GM12878 (cell line): ENCODE results near the gene FAM120A. TPM values are rescaled to one million over a fixed set of nuclear protein-coding genes. Genes with fewer than 3 reads are reported as not detected.

ENCODE experiments used
- ATAC-seq: fragments of 200-7000 bp; cut with Tn5 transposase; 3 replicates; pipeline ENCODE4 v1.9.1; 2020; ENCODE audit warnings: mild to moderate bottlenecking, moderate library complexity
- BruUV-seq: library from RNA; stranded (reverse); fragments of 400-500 nt; replicated peaks from 2 replicates; lab custom pipeline; 2021; lab: Mats Ljungman, UMichigan
- CTCF ChIA-PET: fragments of 300-600 bp; sonication (Branson Sonifier 250); formaldehyde crosslinking; extraction: SDS; loops from one replicate; lab custom pipeline; 2021; ENCODE audit warnings: inconsistent platforms; lab: Yijun Ruan, JAX
- POLR2A ChIA-PET: fragments of 350-600 bp; formaldehyde crosslinking; extraction: SDS; loops from one replicate; lab custom pipeline; 2021; ENCODE audit warnings: inconsistent platforms; lab: Charles Lee
- RAD21 ChIA-PET: fragments of 300-600 bp; sonication (Branson Sonifier 250); formaldehyde crosslinking; loops from one replicate; lab custom pipeline; 2023; ENCODE audit warnings: antibody characterized with exemption; ENCODE audit not compliant: unreplicated experiment; lab: Charles Lee
- SMC1A ChIA-PET: fragments of 300-600 bp; sonication (Branson Sonifier 250); formaldehyde crosslinking; loops from one replicate; lab custom pipeline; 2023; ENCODE audit not compliant: unreplicated experiment, uncharacterized antibody; lab: Charles Lee
- DNase-seq: peaks from one replicate; pipeline ENCODE4 v3.0.0-alpha.2; 2011; ENCODE audit warnings: low read depth, low spot score
- FAIRE-seq: peaks from 3 replicates; lab custom pipeline; 2011; peaks lifted over from hg19 to GRCh38; lab: Jason Lieb, UNC
- H2AFZ ChIP-seq: 2 replicates; pipeline ENCODE4 v1.6.0; 2011; ENCODE audit warnings: low read depth, low read length, control low read depth; ENCODE audit not compliant: control insufficient read depth
- H3K27ac ChIP-seq: 2 replicates; pipeline ENCODE4 v1.5.1; 2011; ENCODE audit warnings: control low read depth; ENCODE audit not compliant: control insufficient read depth, insufficient read depth
- H3K27me3 ChIP-seq, 2 experiments: replicated peaks in 1 of 2; 2 replicates each; pipeline versions ENCODE4 v1.6.0 to v1.6.1; 2011; ENCODE audit warnings: low read length in 1 of 2; ENCODE audit not compliant: control insufficient read depth in 2 of 2, insufficient read depth in 2 of 2
- H3K36me3 ChIP-seq, 2 experiments: 2 replicates each; pipeline ENCODE4 v1.5.1; 2011; ENCODE audit warnings: low read length in 1 of 2; ENCODE audit not compliant: control insufficient read depth in 2 of 2, insufficient read depth in 2 of 2
- H3K4me1 ChIP-seq: 2 replicates; pipeline ENCODE4 v1.6.1; 2011; ENCODE audit warnings: mild to moderate bottlenecking, low read length, moderate library complexity, mixed read lengths; ENCODE audit not compliant: control insufficient read depth, insufficient read depth
- H3K4me2 ChIP-seq: 2 replicates; pipeline ENCODE4 v1.6.0; 2011; ENCODE audit warnings: control low read depth; ENCODE audit not compliant: control insufficient read depth, insufficient read depth
- H3K4me3 ChIP-seq: fragments of 200-600 bp; sonication (generic); 2 replicates; pipeline ENCODE4 v1.5.1; 2016
- H3K79me2 ChIP-seq: 2 replicates; pipeline ENCODE4 v1.6.0; 2011; ENCODE audit warnings: low read length; ENCODE audit not compliant: control insufficient read depth, insufficient read depth
- H3K9ac ChIP-seq: 2 replicates; pipeline ENCODE4 v1.8.0; 2011; ENCODE audit warnings: low read length, control low read depth, mixed read lengths; ENCODE audit not compliant: control insufficient read depth, insufficient read depth
- H3K9me3 ChIP-seq: replicated peaks from 3 replicates; pipeline ENCODE4 v1.5.1; 2011; ENCODE audit warnings: mild to moderate bottlenecking, low read length; ENCODE audit not compliant: control insufficient read depth, insufficient read depth
- H4K20me1 ChIP-seq: 2 replicates; pipeline ENCODE4 v1.6.0; 2011; ENCODE audit not compliant: control insufficient read depth, insufficient read depth
- ASH2L ChIP-seq: fragments of 300-600, 200-600 bp; sonication (generic); IDR thresholded peaks from 2 replicates; pipeline ENCODE4 v1.6.1; 2017; ENCODE audit warnings: low read depth, mild to moderate bottlenecking, borderline replicate concordance
- CBX3 ChIP-seq: fragments of 200-600 bp; sonication (generic); IDR thresholded peaks from 2 replicates; pipeline ENCODE4 v1.6.1; 2016; ENCODE audit warnings: low read depth, borderline replicate concordance
- EED ChIP-seq: sonication (generic); IDR thresholded peaks from 2 replicates; pipeline ENCODE4 v1.6.1; 2016; ENCODE audit warnings: antibody characterized with exemption, low read depth
- EP300 ChIP-seq, 2 experiments: fragments of 150-350 bp in 1 of 2; IDR thresholded peaks; 2 replicates each; pipeline ENCODE4 v1.6.1; 2011 to 2012; ENCODE audit warnings: low read depth in 2 of 2, low read length in 2 of 2, borderline replicate concordance in 1 of 2, improper control_type of control experiment in 1 of 2, inconsistent platforms in 1 of 2; ENCODE audit not compliant: control insufficient read depth in 1 of 2
- HDAC6 ChIP-seq: fragments of 200-600 bp; sonication (generic); IDR thresholded peaks from one replicate; pipeline ENCODE4 v1.8.0; 2017; ENCODE audit warnings: antibody characterized with exemption; ENCODE audit not compliant: unreplicated experiment
- IKZF2 ChIP-seq, 2 experiments: fragments of 450-650 bp; IDR thresholded peaks; 2 replicates each; pipeline ENCODE4 v1.6.1; 2017; ENCODE audit warnings: mild to moderate bottlenecking in 2 of 2, moderate library complexity in 2 of 2
- MEF2A ChIP-seq: IDR thresholded peaks from 2 replicates; pipeline ENCODE4 v1.6.1; 2011; ENCODE audit warnings: low read depth, mild to moderate bottlenecking, low read length, moderate library complexity; ENCODE audit not compliant: insufficient read depth
- NFIC ChIP-seq: IDR thresholded peaks from 2 replicates; pipeline ENCODE4 v1.6.1; 2012; ENCODE audit warnings: low read depth, mild to moderate bottlenecking, inconsistent platforms, low read length, moderate library complexity
- POLR2AphosphoS5 ChIP-seq: IDR thresholded peaks from 2 replicates; pipeline ENCODE4 v1.6.1; 2011; ENCODE audit warnings: mild to moderate bottlenecking, low read length, inconsistent platforms
- SP1 ChIP-seq: IDR thresholded peaks from one replicate; pipeline ENCODE4 v1.6.1; 2011; ENCODE audit warnings: low read depth, low read length
- STAT3 ChIP-seq: IDR thresholded peaks from 2 replicates; pipeline ENCODE4 v1.6.1; 2011; ENCODE audit warnings: low read depth, low read length, improper control_type of control experiment
- WGBS: methylation state at CpG from one replicate; pipeline ENCODE4 v1.1.6; 2016; ENCODE audit warnings: low lambda C conversion rate; ENCODE audit not compliant: insufficient replicate concordance, insufficient coverage; ENCODE audit errors: missing lambda C conversion rate; 5-methylcytosine and 5-hydroxymethylcytosine counted together
- in situ Hi-C: fragments of 300-500 bp; cut with MboI; formaldehyde crosslinking; loops from 9 replicates; pipeline ENCODE4 v1.14.3; 2018; ENCODE audit warnings: mixed read lengths
- intact Hi-C: fragments of 100-400 bp; cut with micrococcal nuclease; formaldehyde crosslinking; loops from one replicate; pipeline ENCODE4 v1.14.2; 2022; ENCODE audit not compliant: unreplicated experiment
- polyA plus RNA-seq, 11 experiments: library from polyadenylated mRNA; depleted of rRNA in 4 of 11; unstranded in 6 of 11; stranded (reverse) in 5 of 11; fragments of >200 nt; fragmentation: Nextera tagmentation in 4 of 11; fragmentation: Illumina TruSeq in 1 of 11; extraction: Ambion mirVana in 4 of 11; extraction: Trizol in 1 of 11; gene quantifications; 1 replicate in 1 of 11; 2 replicates in 10 of 11; pipeline versions ENCODE4 v1.2.1 to v1.2.3, GENCODE V29; 2011 to 2016; ENCODE audit warnings: inconsistent platforms in 2 of 11, missing spikeins in 2 of 11, low read depth in 1 of 11
- total RNA-seq, 4 experiments: library from RNA; depleted of rRNA in 3 of 4; stranded (reverse); fragments of >200 nt in 3 of 4; fragmentation: Illumina TruSeq in 1 of 4; extraction: Trizol in 1 of 4; gene quantifications; 2 replicates each; pipeline versions ENCODE4 v1.2.1 to v1.2.3, GENCODE V29; 2013 to 2021
- TF ChIP-seq, protein P1 (sequence below): fragments of 450-650 bp; IDR thresholded peaks from 2 replicates; pipeline ENCODE4 v1.6.1; 2017; ENCODE audit warnings: mild to moderate bottlenecking
- TF ChIP-seq, protein P2 (sequence below): IDR thresholded peaks from 2 replicates; pipeline ENCODE4 v1.6.1; 2012; ENCODE audit warnings: low read depth, low read length, improper control_type of control experiment
- TF ChIP-seq, protein P3 (sequence below): fragments of 450-650 bp; formaldehyde crosslinking; IDR thresholded peaks from 2 replicates; pipeline ENCODE4 v1.5.0; 2022; ENCODE audit warnings: mild to moderate bottlenecking, missing genetic modification characterization

Gene FAM120A
- total and polyA plus RNA-seq, 10 of the 15 experiments (the other 5 are each of a cell fraction or from before 2014, with no cell fraction given), result 13.1 to 89.6 (median 52.5) TPM

DNA sequence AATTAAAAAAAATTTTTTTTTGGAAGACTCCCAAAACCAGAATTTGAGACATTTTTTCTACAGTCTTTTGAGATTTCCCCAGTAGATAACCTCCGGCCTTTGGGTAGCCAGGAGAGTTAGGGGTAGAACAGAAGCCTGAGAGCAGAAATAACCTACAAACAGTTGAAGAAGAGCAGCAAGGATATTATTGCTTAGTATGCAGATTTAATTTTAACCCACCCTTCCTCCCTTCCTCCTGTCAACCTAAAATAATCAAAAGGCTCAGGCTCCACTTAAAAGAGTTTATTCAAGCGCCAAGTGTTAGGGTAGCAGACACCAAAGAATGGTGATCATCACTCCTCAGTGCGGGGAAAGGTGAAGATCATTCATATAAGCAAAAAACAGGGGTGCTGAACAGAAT is 17.4 kb upstream of the FAM120A start:
- ATAC-seq (no peak), FAIRE-seq (no peak), DNase-seq (no peak)
- in situ Hi-C loops, result no loop called here
- ChIA-PET SMC1A (no interaction called here), POLR2A (no interaction called here), RAD21 (no interaction called here), CTCF (no interaction called here)
- Histone ChIP-seq H3K27ac (no peak overlapping the region), H3K4me1 (0 out of 2 replicates have a peak, but pooled peaks cover 3% of the 10 kb centered on the region), H4K20me1 (no peaks in the 10 kb centered on the region), H3K27me3 (no peaks in the 10 kb centered on the region), H3K9ac (no peak overlapping the region), H3K4me2 (no peak overlapping the region), H2AFZ (no peak overlapping the region), H3K4me3 (no peak overlapping the region), H3K36me3 (no peaks in the 10 kb centered on the region), H3K79me2 (no peaks in the 10 kb centered on the region), H3K9me3 (no peaks in the 10 kb centered on the region)
- intact Hi-C loops, result no loop called here
- BruUV-seq, result no TSS peak
- 95% methylated on average over 3 of the region's 3 CpGs for WGBS
- TF ChIP-seq NFIC (no peak), IKZF2 (IDR thresholded peaks at IDR 0.05) (no peak), CBX3 (no peak), HDAC6 (no peak), EP300 (IDR thresholded peaks at IDR 0.05; ENCODE audit: borderline replicate concordance in 1 of 2, control insufficient read depth in 1 of 2, low read depth in 2 of 2, low read length in 2 of 2) (no peak), STAT3 (no peak), POLR2AphosphoS5 (no peak), SP1 (no peak), EED (no peak), ASH2L (no peak), MEF2A (no peak)
- TF ChIP-seq, protein P1, sequence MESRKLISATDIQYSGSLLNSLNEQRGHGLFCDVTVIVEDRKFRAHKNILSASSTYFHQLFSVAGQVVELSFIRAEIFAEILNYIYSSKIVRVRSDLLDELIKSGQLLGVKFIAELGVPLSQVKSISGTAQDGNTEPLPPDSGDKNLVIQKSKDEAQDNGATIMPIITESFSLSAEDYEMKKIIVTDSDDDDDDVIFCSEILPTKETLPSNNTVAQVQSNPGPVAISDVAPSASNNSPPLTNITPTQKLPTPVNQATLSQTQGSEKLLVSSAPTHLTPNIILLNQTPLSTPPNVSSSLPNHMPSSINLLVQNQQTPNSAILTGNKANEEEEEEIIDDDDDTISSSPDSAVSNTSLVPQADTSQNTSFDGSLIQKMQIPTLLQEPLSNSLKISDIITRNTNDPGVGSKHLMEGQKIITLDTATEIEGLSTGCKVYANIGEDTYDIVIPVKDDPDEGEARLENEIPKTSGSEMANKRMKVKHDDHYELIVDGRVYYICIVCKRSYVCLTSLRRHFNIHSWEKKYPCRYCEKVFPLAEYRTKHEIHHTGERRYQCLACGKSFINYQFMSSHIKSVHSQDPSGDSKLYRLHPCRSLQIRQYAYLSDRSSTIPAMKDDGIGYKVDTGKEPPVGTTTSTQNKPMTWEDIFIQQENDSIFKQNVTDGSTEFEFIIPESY, result no peak
- TF ChIP-seq, protein P2, sequence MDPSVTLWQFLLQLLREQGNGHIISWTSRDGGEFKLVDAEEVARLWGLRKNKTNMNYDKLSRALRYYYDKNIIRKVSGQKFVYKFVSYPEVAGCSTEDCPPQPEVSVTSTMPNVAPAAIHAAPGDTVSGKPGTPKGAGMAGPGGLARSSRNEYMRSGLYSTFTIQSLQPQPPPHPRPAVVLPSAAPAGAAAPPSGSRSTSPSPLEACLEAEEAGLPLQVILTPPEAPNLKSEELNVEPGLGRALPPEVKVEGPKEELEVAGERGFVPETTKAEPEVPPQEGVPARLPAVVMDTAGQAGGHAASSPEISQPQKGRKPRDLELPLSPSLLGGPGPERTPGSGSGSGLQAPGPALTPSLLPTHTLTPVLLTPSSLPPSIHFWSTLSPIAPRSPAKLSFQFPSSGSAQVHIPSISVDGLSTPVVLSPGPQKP, result no peak
- TF ChIP-seq, protein P3, sequence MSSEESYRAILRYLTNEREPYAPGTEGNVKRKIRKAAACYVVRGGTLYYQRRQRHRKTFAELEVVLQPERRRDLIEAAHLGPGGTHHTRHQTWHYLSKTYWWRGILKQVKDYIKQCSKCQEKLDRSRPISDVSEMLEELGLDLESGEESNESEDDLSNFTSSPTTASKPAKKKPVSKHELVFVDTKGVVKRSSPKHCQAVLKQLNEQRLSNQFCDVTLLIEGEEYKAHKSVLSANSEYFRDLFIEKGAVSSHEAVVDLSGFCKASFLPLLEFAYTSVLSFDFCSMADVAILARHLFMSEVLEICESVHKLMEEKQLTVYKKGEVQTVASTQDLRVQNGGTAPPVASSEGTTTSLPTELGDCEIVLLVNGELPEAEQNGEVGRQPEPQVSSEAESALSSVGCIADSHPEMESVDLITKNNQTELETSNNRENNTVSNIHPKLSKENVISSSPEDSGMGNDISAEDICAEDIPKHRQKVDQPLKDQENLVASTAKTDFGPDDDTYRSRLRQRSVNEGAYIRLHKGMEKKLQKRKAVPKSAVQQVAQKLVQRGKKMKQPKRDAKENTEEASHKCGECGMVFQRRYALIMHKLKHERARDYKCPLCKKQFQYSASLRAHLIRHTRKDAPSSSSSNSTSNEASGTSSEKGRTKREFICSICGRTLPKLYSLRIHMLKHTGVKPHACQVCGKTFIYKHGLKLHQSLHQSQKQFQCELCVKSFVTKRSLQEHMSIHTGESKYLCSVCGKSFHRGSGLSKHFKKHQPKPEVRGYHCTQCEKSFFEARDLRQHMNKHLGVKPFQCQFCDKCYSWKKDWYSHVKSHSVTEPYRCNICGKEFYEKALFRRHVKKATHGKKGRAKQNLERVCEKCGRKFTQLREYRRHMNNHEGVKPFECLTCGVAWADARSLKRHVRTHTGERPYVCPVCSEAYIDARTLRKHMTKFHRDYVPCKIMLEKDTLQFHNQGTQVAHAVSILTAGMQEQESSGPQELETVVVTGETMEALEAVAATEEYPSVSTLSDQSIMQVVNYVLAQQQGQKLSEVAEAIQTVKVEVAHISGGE (CRISPR knock-in tag), result no peak
